Vagina (tissue), 2 donors: ENCODE measurements around the gene PCDHGA6. TPM values are rescaled to one million over a fixed set of nuclear protein-coding genes. Genes with fewer than 3 reads are reported as not detected.
A peak's percentile ranks its signal among the peaks of the same experiment; 100 is the strongest.
"Not testable (repeated sequence)": the region's sequence is repeated elsewhere in the genome, so short reads cannot be mapped to it uniquely, and the experiment has no call there.

Source experiments
- DNase-seq, 2 donors: peaks; one replicate each; pipeline ENCODE4 v3.0.0-alpha.2; 2017; ENCODE audit errors: extremely low spot score in 2 of 2
- H3K27ac ChIP-seq: fragments of 200-600 bp; sonication (generic); one replicate; pipeline ENCODE4 v1.5.1; 2019
- H3K27me3 ChIP-seq: fragments of 200-600 bp; sonication (generic); one replicate; pipeline ENCODE4 v1.5.1; 2019
- H3K36me3 ChIP-seq, 2 donors: fragments of 200-600 bp; sonication (generic); one replicate each; pipeline ENCODE4 v1.5.1; 2017 to 2019
- H3K4me1 ChIP-seq: fragments of 200-600 bp; sonication (generic); one replicate; pipeline ENCODE4 v1.5.1; 2019
- H3K4me3 ChIP-seq, 2 donors: fragments of 200-600 bp; sonication (generic); 1 replicate in 1 of 2; 2 replicates in 1 of 2; pipeline ENCODE4 v1.5.1; 2016 to 2019
- H3K9me3 ChIP-seq: fragments of 200-600 bp; sonication (generic); one replicate; pipeline ENCODE4 v1.5.1; 2019
- CTCF ChIP-seq, 3 experiments: fragments of 450-650 bp in 2 of 3; fragments of 200-600 bp in 1 of 3; sonication (generic) in 1 of 3; IDR thresholded peaks; one replicate each; pipeline ENCODE4 v1.5.1; 2017 to 2019; ENCODE audit warnings: antibody characterized with exemption in 3 of 3, mild to moderate bottlenecking in 2 of 3, moderate library complexity in 2 of 3
- POLR2A ChIP-seq, 2 donors: fragments of 450-650 bp; IDR thresholded peaks; one replicate each; pipeline ENCODE4 v1.6.1; 2017; ENCODE audit warnings: antibody characterized with exemption in 2 of 2, mild to moderate bottlenecking in 2 of 2, moderate library complexity in 2 of 2
- POLR2AphosphoS5 ChIP-seq, 2 donors: sonication (generic); formaldehyde crosslinking; IDR thresholded peaks; one replicate each; pipeline ENCODE4 v1.9.0; 2017; ENCODE audit warnings: antibody characterized with exemption in 2 of 2, mild to moderate bottlenecking in 2 of 2, low read depth in 1 of 2; ENCODE audit not compliant: insufficient read depth in 1 of 2
- intact Hi-C: fragments of 100-400 bp; cut with DNase I; formaldehyde crosslinking; loops from one replicate; pipeline ENCODE4 v1.15.1; 2023
- total RNA-seq: library from RNA; depleted of rRNA; stranded (reverse); fragments of >200 nt; gene quantifications from one replicate; pipeline ENCODE4 v1.2.3, GENCODE V29; 2016

Gene PCDHGA6
- total RNA-seq, 1 donor from 2014 or later: 6.4 TPM

DNA sequence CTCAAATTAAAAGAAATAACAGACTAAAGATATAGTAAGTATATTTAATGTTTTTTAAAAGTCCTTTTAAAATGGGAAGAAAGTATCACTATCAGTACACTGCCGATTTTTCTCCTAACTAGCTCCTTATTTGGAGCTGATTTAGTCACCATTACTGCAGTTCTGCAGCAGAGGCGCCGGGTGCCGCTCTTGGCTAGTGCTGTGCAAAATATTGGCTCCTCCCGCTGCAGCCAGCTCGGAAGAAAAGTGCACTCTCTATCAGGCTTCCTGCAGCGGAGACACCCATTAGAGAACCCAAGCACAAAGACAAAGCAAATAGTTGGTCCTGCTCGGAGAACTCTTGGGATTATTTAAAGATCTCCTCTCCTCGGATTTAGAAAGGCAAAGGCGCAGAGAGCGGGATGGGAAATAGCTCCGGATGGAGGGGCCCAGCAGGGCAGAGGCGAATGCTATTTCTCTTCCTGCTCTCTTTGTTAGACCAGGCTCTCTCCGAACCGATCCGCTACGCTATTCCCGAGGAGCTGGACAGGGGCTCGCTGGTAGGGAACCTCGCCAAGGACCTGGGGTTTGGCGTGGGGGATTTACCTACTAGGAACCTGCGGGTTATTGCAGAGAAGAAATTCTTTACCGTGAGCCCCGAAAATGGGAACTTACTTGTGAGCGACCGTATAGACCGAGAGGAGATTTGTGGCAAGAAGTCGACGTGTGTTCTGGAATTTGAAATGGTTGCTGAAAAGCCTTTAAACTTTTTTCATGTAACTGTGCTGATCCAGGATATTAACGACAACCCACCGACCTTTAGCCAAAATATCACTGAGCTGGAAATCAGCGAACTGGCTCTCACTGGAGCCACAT, 3.5 kb upstream of the PCDHGA6 start, which contains the start of gene PCDHGB3:
Gene PCDHGB3 (plus strand): TSS at position 249 of the 855 bp plus-strand sequence. CDS start 153 bp downstream, at position 402.
- Histone ChIP-seq H3K9me3 (peaks cover 87% of the 10 kb centered on the region), H3K4me1 (no peaks in the 10 kb centered on the region), H3K27me3 (no peaks in the 10 kb centered on the region), H3K27ac (no peak within 1 kb of the TSS), H3K4me3 (peak within 1 kb of the TSS; percentile 7 to 9), H3K36me3 (peaks cover 0 to 15% of the 10 kb centered on the region in 2 donors)
- no peak for DNase-seq
- intact Hi-C loops: no loop called here
- TF ChIP-seq POLR2AphosphoS5 (IDR thresholded peaks at IDR 0.05; ENCODE audit: insufficient read depth in 1 of 2, low read depth in 1 of 2) (no peak), CTCF (IDR thresholded peaks at IDR 0.05) (no peak), POLR2A (IDR thresholded peaks at IDR 0.05) (no peak)

- Histone ChIP-seq H3K27me3 (no peaks in the 10 kb centered on the region), H3K36me3 (peaks cover 0 to 15% of the 10 kb centered on the region in 2 donors), H3K27ac (no peak overlapping the region), H3K4me1 (no peaks in the 10 kb centered on the region), H3K9me3 (peaks cover 83% of the 10 kb centered on the region), H3K4me3 (no peak overlapping the region)
- intact Hi-C loops: no loop called here
- no peak for DNase-seq
- TF ChIP-seq POLR2AphosphoS5 (IDR thresholded peaks at IDR 0.05; ENCODE audit: insufficient read depth in 1 of 2, low read depth in 1 of 2) (no peak), CTCF (IDR thresholded peaks at IDR 0.05) (no peak), POLR2A (IDR thresholded peaks at IDR 0.05) (no peak)
Measured at GRCh38 chr5:141371572-141372475, 1.9 kb upstream of the PCDHGA6 start.

- Histone ChIP-seq H3K27ac (no peak overlapping the region), H3K4me1 (no peaks in the 10 kb centered on the region), H3K36me3 (peaks cover 0 to 15% of the 10 kb centered on the region in 2 donors), H3K9me3 (peaks cover 89% of the 10 kb centered on the region), H3K27me3 (no peaks in the 10 kb centered on the region), H3K4me3 (peak overlapping the region in 1 of 2 donors; percentile 1)
- DNase-seq: no peak
- TF ChIP-seq POLR2AphosphoS5 (IDR thresholded peaks at IDR 0.05; ENCODE audit: insufficient read depth in 1 of 2, low read depth in 1 of 2) (no peak), POLR2A (IDR thresholded peaks at IDR 0.05) (no peak), CTCF (IDR thresholded peaks at IDR 0.05) (no peak)
- intact Hi-C loops: no loop called here
Measured at GRCh38 chr5:141374627-141375026, 936 bp downstream of the PCDHGA6 start.

DNA sequence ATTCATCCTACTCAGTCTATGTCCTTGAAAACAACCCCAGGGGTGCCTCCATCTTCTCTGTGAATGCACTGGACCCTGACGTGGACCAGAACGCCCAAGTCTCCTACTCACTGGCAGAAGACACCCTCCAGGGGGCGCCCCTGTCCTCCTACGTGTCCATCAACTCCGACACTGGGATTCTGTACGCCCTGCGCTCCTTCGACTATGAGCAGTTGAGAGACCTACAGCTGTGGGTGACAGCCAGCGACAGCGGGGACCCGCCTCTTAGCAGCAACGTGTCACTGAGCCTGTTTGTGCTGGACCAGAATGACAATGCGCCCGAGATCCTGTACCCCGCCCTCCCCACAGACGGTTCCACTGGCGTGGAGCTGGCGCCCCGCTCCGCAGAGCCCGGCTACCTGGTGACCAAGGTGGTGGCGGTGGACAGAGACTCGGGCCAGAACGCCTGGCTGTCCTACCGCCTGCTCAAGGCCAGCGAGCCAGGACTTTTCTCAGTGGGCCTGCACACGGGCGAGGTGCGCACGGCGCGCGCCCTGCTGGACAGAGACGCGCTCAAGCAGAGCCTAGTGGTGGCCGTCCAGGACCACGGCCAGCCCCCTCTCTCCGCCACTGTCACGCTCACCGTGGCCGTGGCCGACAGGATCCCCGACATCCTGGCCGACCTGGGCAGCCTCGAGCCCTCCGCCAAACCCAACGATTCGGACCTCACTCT, 1.9 kb downstream of the PCDHGA6 start:
- intact Hi-C loops, DNase-seq, H3K27ac ChIP-seq, H3K27me3 ChIP-seq, H3K4me1 ChIP-seq, H3K4me3 ChIP-seq: not testable (repeated sequence)
- Histone ChIP-seq H3K36me3 (peaks cover 0 to 12% of the 10 kb centered on the region in 2 donors), H3K9me3 (peaks cover 81% of the 10 kb centered on the region)
